Endodermal cell (in vitro differentiated cells): ENCODE data around the gene KLHL18. TPM values are rescaled to one million over a fixed set of nuclear protein-coding genes. Genes with fewer than 3 reads are reported as not detected.

Experiments used
- DNase-seq: peaks from one replicate; pipeline ENCODE4 v3.0.0-alpha.2; 2017
- H3K27ac ChIP-seq: 2 replicates; pipeline ENCODE4 v1.5.1; 2013; ENCODE audit warnings: mild to moderate bottlenecking, low read depth, low read length, moderate library complexity
- H3K27me3 ChIP-seq: 2 replicates; pipeline ENCODE4 v1.6.1; 2013; ENCODE audit warnings: mild to moderate bottlenecking, low read length, moderate library complexity; ENCODE audit not compliant: insufficient read depth, control insufficient read depth, poor library complexity, severe bottlenecking
- H3K36me3 ChIP-seq: 2 replicates; pipeline ENCODE4 v1.7.0; 2013; ENCODE audit warnings: mild to moderate bottlenecking, low read length, moderate library complexity; ENCODE audit not compliant: control insufficient read depth, insufficient read depth
- H3K4me1 ChIP-seq: one replicate; pipeline ENCODE4 v1.7.0; 2013; ENCODE audit warnings: low read length; ENCODE audit not compliant: control insufficient read depth, insufficient read depth
- H3K4me3 ChIP-seq: 2 replicates; pipeline ENCODE4 v1.5.1; 2013; ENCODE audit warnings: mild to moderate bottlenecking, low read length, moderate library complexity
- H3K9ac ChIP-seq: 2 replicates; pipeline ENCODE4 v1.6.1; 2013; ENCODE audit warnings: mild to moderate bottlenecking, low read length, moderate library complexity; ENCODE audit not compliant: poor library complexity, severe bottlenecking; ENCODE audit errors: extremely low read depth
- H3K9me3 ChIP-seq: 2 replicates; pipeline ENCODE4 v1.6.1; 2013; ENCODE audit warnings: mild to moderate bottlenecking, low read length, moderate library complexity; ENCODE audit not compliant: control insufficient read depth
- H3K27ac Mint-ChIP-seq: 2 replicates; pipeline ENCODE4 v1.8.0; 2020; ENCODE audit warnings: mixed read lengths
- H3K27me3 Mint-ChIP-seq: 2 replicates; pipeline ENCODE4 v1.8.0; 2021; ENCODE audit warnings: mild to moderate bottlenecking, mixed read lengths; ENCODE audit not compliant: insufficient read depth
- H3K36me3 Mint-ChIP-seq: 2 replicates; pipeline ENCODE4 v1.8.0; 2020; ENCODE audit warnings: low read depth, mixed read lengths
- H3K4me1 Mint-ChIP-seq: 2 replicates; pipeline ENCODE4 v1.8.0; 2020; ENCODE audit warnings: mixed read lengths
- H3K4me3 Mint-ChIP-seq: 2 replicates; pipeline ENCODE4 v1.8.0; 2020; ENCODE audit warnings: mild to moderate bottlenecking, moderate library complexity, mixed read lengths
- H3K9me3 Mint-ChIP-seq: 2 replicates; pipeline ENCODE4 v1.8.0; 2020; ENCODE audit warnings: mild to moderate bottlenecking, mixed read lengths
- CTCF ChIP-seq: fragments of 200-600 bp; sonication (generic); conservative IDR thresholded peaks from 2 replicates; pipeline ENCODE4 v1.5.0; 2021; ENCODE audit warnings: antibody characterized with exemption, mild to moderate bottlenecking
- WGBS, 2 experiments: methylation state at CpG; one replicate each; pipeline versions ENCODE4 v1.1.5 to v1.1.7; 2013; ENCODE audit warnings: missing lambda C conversion rate in 2 of 2, mixed read lengths in 1 of 2; ENCODE audit not compliant: insufficient coverage in 1 of 2, insufficient read length in 1 of 2; 5-methylcytosine and 5-hydroxymethylcytosine counted together
- total RNA-seq, 2 donors: library from RNA; stranded (reverse); fragmentation: NEBNext Ultra II Directional in 1 of 2; extraction: Animal tissue kit (Norgen Biotek cat#: 25700) in 1 of 2; gene quantifications; 2 replicates in 1 of 2; 3 replicates in 1 of 2; pipeline ENCODE4 v1.2.1, GENCODE V29; 2021

KLHL18 gene
- total RNA-seq, 2 donors from 2014 or later: 20.7 to 28.3 TPM

GRCh38 chr3:47385007-47385406 lies 102.3 kb downstream of the KLHL18 start:
- no peaks in the 10 kb centered on the region for H3K9me3 Mint-ChIP-seq
- H3K4me3 ChIP-seq: no peak overlapping the region
- H3K9me3 ChIP-seq: no peaks in the 10 kb centered on the region
- peaks cover 8% of the 10 kb centered on the region for H3K4me1 Mint-ChIP-seq
- H3K36me3 ChIP-seq: peaks cover 37% of the 10 kb centered on the region
- H3K4me3 Mint-ChIP-seq: no peak overlapping the region
- H3K36me3 Mint-ChIP-seq: peaks cover 22% of the 10 kb centered on the region
- H3K27me3 ChIP-seq: no peaks in the 10 kb centered on the region
- WGBS, 2 experiments: 91 to 92% methylated on average over 4 of the region's 4 CpGs
- no peak for TF ChIP-seq CTCF
- H3K27ac Mint-ChIP-seq: no peak overlapping the region
- no peaks in the 10 kb centered on the region for H3K4me1 ChIP-seq
- DNase-seq: no peak
- H3K27me3 Mint-ChIP-seq: no peaks in the 10 kb centered on the region
- H3K27ac ChIP-seq: no peak overlapping the region
- H3K9ac ChIP-seq: no peak overlapping the region

- H3K4me1 Mint-ChIP-seq: peaks cover 6% of the 10 kb centered on the region
- TF ChIP-seq CTCF: no peak
- H3K9me3 Mint-ChIP-seq: no peaks in the 10 kb centered on the region
- Histone ChIP-seq H3K9ac (no peak overlapping the region), H3K4me1 (no peaks in the 10 kb centered on the region), H3K9me3 (no peaks in the 10 kb centered on the region), H3K36me3 (peaks cover 37% of the 10 kb centered on the region), H3K27ac (no peak overlapping the region), H3K4me3 (no peak overlapping the region), H3K27me3 (no peaks in the 10 kb centered on the region)
- H3K27ac Mint-ChIP-seq: no peak overlapping the region
- no peak overlapping the region for H3K4me3 Mint-ChIP-seq
- H3K27me3 Mint-ChIP-seq: no peaks in the 10 kb centered on the region
- 90 to 95% methylated on average over 2 of the region's 2 CpGs for WGBS, 2 experiments
- DNase-seq: no peak
- peaks cover 26% of the 10 kb centered on the region for H3K36me3 Mint-ChIP-seq
Observed at GRCh38 chr3:47385796-47386195, 103.1 kb downstream of the KLHL18 start.

- H3K4me1 ChIP-seq: peaks cover 7% of the 10 kb centered on the region
- Mint-ChIP-seq H3K4me1 (peaks cover 9% of the 10 kb centered on the region), H3K27me3 (no peaks in the 10 kb centered on the region), H3K4me3 (no peak overlapping the region), H3K27ac (no peak overlapping the region), H3K9me3 (no peaks in the 10 kb centered on the region), H3K36me3 (peaks cover 22% of the 10 kb centered on the region)
- H3K4me3 ChIP-seq: no peak overlapping the region
- peaks cover 21% of the 10 kb centered on the region for H3K36me3 ChIP-seq
- WGBS, 2 experiments: 97 to 100% methylated on average over 2 to 3 of the region's 3 CpGs
- H3K9me3 ChIP-seq: no peaks in the 10 kb centered on the region
- H3K9ac ChIP-seq: no peak overlapping the region
- H3K27me3 ChIP-seq: no peaks in the 10 kb centered on the region
- no peak overlapping the region for H3K27ac ChIP-seq
- DNase-seq: no peak
- no peak for TF ChIP-seq CTCF
Observed at GRCh38 chr3:47392933-47393332, 110.2 kb downstream of the KLHL18 start.
